HG03520 (cell line): Measurements from ENCODE around the gene DYNC2LI1.

Source experiments
- ATAC-seq: cut with Tn5 transposase; IDR thresholded peaks from one replicate; pipeline ENCODE4 v1.9.1; 2021; ENCODE audit warnings: mild to moderate bottlenecking, moderate library complexity; ENCODE audit not compliant: unreplicated experiment

DYNC2LI1 gene

GRCh38 chr2:43762286-43762685 is 11.6 kb upstream of the DYNC2LI1 start:
- no peak for ATAC-seq

- no peak for ATAC-seq
Measured at GRCh38 chr2:43763091-43763490, 10.7 kb upstream of the DYNC2LI1 start.

GRCh38 chr2:43764086-43764705 is 9.6 kb upstream of the DYNC2LI1 start:
- no peak for ATAC-seq

- no peak for ATAC-seq
Measured at GRCh38 chr2:43766006-43766405, 7.8 kb upstream of the DYNC2LI1 start.

GRCh38 chr2:43774617-43775016 is 778 bp downstream of the DYNC2LI1 start:
- ATAC-seq: no peak

GRCh38 chr2:43776324-43776723 is 2.5 kb downstream of the DYNC2LI1 start:
- ATAC-seq: no peak

GRCh38 chr2:43777306-43777926 is 3.6 kb downstream of the DYNC2LI1 start:
- no peak for ATAC-seq

- ATAC-seq: no peak
Measured at GRCh38 chr2:43778233-43778632, 4.4 kb downstream of the DYNC2LI1 start.

GRCh38 chr2:43787895-43788294 is 14.1 kb downstream of the DYNC2LI1 start:
- ATAC-seq: no peak

GRCh38 chr2:43788646-43789045 is 14.8 kb downstream of the DYNC2LI1 start:
- ATAC-seq: no peak

GRCh38 chr2:43790147-43790546 is 16.3 kb downstream of the DYNC2LI1 start:
- no peak for ATAC-seq

- ATAC-seq: no peak
Measured at GRCh38 chr2:43791035-43791765, 17.4 kb downstream of the DYNC2LI1 start.

GRCh38 chr2:43792653-43793052 is 18.8 kb downstream of the DYNC2LI1 start:
- no peak for ATAC-seq

GRCh38 chr2:43794956-43795355 is 21.1 kb downstream of the DYNC2LI1 start:
- ATAC-seq: no peak

- no peak for ATAC-seq
Measured at GRCh38 chr2:43796206-43796605, 22.4 kb downstream of the DYNC2LI1 start.

GRCh38 chr2:43798300-43798699 is 24.5 kb downstream of the DYNC2LI1 start:
- ATAC-seq: no peak

GRCh38 chr2:43800894-43801293 is 27.1 kb downstream of the DYNC2LI1 start:
- ATAC-seq: no peak

- ATAC-seq: no peak
Measured at GRCh38 chr2:43802135-43802534, 28.3 kb downstream of the DYNC2LI1 start.

GRCh38 chr2:43803113-43803512 is 29.3 kb downstream of the DYNC2LI1 start:
- no peak for ATAC-seq

- no peak for ATAC-seq
Measured at GRCh38 chr2:43806719-43807031, 32.8 kb downstream of the DYNC2LI1 start.

GRCh38 chr2:43810452-43810851 is 36.6 kb downstream of the DYNC2LI1 start:
- ATAC-seq: no peak

- ATAC-seq: no peak
Measured at GRCh38 chr2:43810888-43811287, 37.0 kb downstream of the DYNC2LI1 start.
